ENCODE data around the gene DSG2.

- TF ChIP-seq CTCF (IDR thresholded peaks at IDR 0.05) (no peak), EP300 (IDR thresholded peaks at IDR 0.05) (no peak), POLR2A (IDR thresholded peaks at IDR 0.05) (no peak)
Measured at GRCh38 chr18:31558567-31558966, 60.6 kb downstream of the DSG2 start.

All from ovary (tissue), 3 donors.